ENCODE results near the gene OPCML.
A peak's percentile ranks its signal among the peaks of the same experiment; 100 is the strongest.

The OPCML gene

DNA sequence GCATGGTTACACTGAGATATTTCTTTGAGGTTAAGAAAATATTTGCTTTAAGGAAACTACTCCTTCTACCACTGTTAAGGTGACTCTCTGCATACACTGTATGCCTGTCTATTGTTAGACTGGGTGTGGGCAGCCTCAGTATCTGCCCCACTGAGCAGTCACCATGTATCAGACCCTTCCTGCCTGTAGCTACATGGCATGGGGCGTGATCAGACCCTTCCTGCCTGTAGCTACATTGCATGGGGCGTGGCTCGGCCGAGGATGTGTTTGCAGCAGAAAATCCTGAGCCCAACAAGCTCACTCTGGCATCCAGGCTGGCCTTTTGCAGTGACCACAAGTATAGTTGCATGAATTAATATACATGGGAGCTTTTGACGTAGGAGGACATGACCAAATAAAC is 669.4 kb downstream of the OPCML start:
- Histone ChIP-seq H4K91ac (ENCODE audit: low read depth, low read length, poor library complexity) (no peak overlapping the region), H3K14ac (ENCODE audit: low read length) (no peak overlapping the region), H2BK5ac (ENCODE audit: low read length) (no peak overlapping the region), H3K36me3 (replicated peaks in 1 of 2; ENCODE audit: control insufficient read depth in 2 of 2, insufficient read depth in 2 of 2, low read length in 2 of 2) (no peaks in the 10 kb centered on the region), H3K18ac (ENCODE audit: low read length) (no peak overlapping the region), H3K4ac (ENCODE audit: low read length) (no peak overlapping the region), H4K8ac (ENCODE audit: low read depth, low read length) (no peak overlapping the region), H2BK15ac (ENCODE audit: low read length) (no peak overlapping the region), H3K27ac (replicated peaks; ENCODE audit: low read length) (no peak overlapping the region), H3K27me3 (ENCODE audit: control insufficient read depth in 3 of 3, insufficient read depth in 3 of 3, low read depth in 1 of 3, low read length in 3 of 3) (no peaks in the 10 kb centered on the region), H3K79me1 (ENCODE audit: low read depth, low read length) (no peaks in the 10 kb centered on the region), H2AFZ (ENCODE audit: low read length) (no peak overlapping the region), H2AK5ac (ENCODE audit: low read depth, low read length) (no peak overlapping the region), H3K23ac (ENCODE audit: low read depth, low read length, poor library complexity) (no peak overlapping the region), H2BK120ac (ENCODE audit: low read depth, low read length) (no peak overlapping the region), H3K4me1 (ENCODE audit: control insufficient read depth in 2 of 2, insufficient read depth in 1 of 2, low read depth in 1 of 2, low read length in 2 of 2) (peaks cover 3 to 8% of the 10 kb centered on the region in 2 donors), H2BK12ac (ENCODE audit: low read length) (no peak overlapping the region), H3K4me2 (ENCODE audit: insufficient read depth, low read length, poor library complexity, severe bottlenecking) (no peak overlapping the region), H3K9me3 (replicated peaks in 1 of 2; ENCODE audit: control insufficient read depth in 2 of 2, insufficient read depth in 1 of 2, low read depth in 1 of 2, low read length in 2 of 2) (no peaks in the 10 kb centered on the region), H3K9ac (ENCODE audit: low read depth, low read length, poor library complexity) (no peak overlapping the region), H3K4me3 (ENCODE audit: low read length in 2 of 2) (no peak overlapping the region)
- DNase-seq (ENCODE audit: low spot score) = no peak
- WGBS, 2 donors (ENCODE audit: extremely low coverage in 2 of 2, insufficient read length in 2 of 2, insufficient replicate concordance in 1 of 2) = no CpG with 5 or more reads among the region's 5 CpGs

DNA sequence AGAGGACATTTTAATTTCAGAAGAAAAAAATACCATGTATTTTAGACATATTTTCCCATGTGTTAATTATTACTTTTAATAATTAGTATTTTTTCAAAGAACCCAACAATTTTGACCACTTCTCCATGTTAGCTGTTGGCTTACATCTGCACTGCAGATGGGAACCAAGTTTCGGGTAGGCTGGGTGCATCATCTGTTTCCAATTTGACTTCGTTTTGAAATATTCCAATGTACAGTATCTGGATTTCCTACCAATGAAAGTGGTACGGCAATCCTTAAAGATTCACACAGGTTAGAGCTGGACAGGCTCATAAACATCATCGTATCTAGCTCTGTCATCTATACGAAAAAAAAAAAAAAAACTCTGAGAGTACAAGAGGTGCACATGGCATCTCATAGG is 670.2 kb downstream of the OPCML start:
- DNase-seq (ENCODE audit: low spot score) = no peak
- H3K27me3 ChIP-seq (ENCODE audit: control insufficient read depth in 3 of 3, insufficient read depth in 3 of 3, low read depth in 1 of 3, low read length in 3 of 3) = no peaks in the 10 kb centered on the region
- peaks cover 3 to 7% of the 10 kb centered on the region in 2 donors for H3K4me1 ChIP-seq (ENCODE audit: control insufficient read depth in 2 of 2, insufficient read depth in 1 of 2, low read depth in 1 of 2, low read length in 2 of 2)
- H2BK120ac ChIP-seq (ENCODE audit: low read depth, low read length) = no peak overlapping the region
- no peak overlapping the region for H2AK5ac ChIP-seq (ENCODE audit: low read depth, low read length)
- H2BK12ac ChIP-seq (ENCODE audit: low read length) = no peak overlapping the region
- no peaks in the 10 kb centered on the region for H3K36me3 ChIP-seq (replicated peaks in 1 of 2; ENCODE audit: control insufficient read depth in 2 of 2, insufficient read depth in 2 of 2, low read length in 2 of 2)
- H3K4ac ChIP-seq (ENCODE audit: low read length) = no peak overlapping the region
- H3K4me2 ChIP-seq (ENCODE audit: insufficient read depth, low read length, poor library complexity, severe bottlenecking) = no peak overlapping the region
- no CpG with 5 or more reads among the region's 5 CpGs for WGBS, 2 donors (ENCODE audit: extremely low coverage in 2 of 2, insufficient read length in 2 of 2, insufficient replicate concordance in 1 of 2)
- H4K91ac ChIP-seq (ENCODE audit: low read depth, low read length, poor library complexity) = no peak overlapping the region
- no peak overlapping the region for H3K27ac ChIP-seq (replicated peaks; ENCODE audit: low read length)
- H3K14ac ChIP-seq (ENCODE audit: low read length) = no peak overlapping the region
- H2BK5ac ChIP-seq (ENCODE audit: low read length) = no peak overlapping the region
- H3K9ac ChIP-seq (ENCODE audit: low read depth, low read length, poor library complexity) = no peak overlapping the region
- no peak overlapping the region for H3K18ac ChIP-seq (ENCODE audit: low read length)
- H3K23ac ChIP-seq (ENCODE audit: low read depth, low read length, poor library complexity) = no peak overlapping the region
- H3K9me3 ChIP-seq (replicated peaks in 1 of 2; ENCODE audit: control insufficient read depth in 2 of 2, insufficient read depth in 1 of 2, low read depth in 1 of 2, low read length in 2 of 2) = no peaks in the 10 kb centered on the region
- no peak overlapping the region for H4K8ac ChIP-seq (ENCODE audit: low read depth, low read length)
- H3K4me3 ChIP-seq (ENCODE audit: low read length in 2 of 2) = no peak overlapping the region
- no peak overlapping the region for H2BK15ac ChIP-seq (ENCODE audit: low read length)
- H2AFZ ChIP-seq (ENCODE audit: low read length) = no peak overlapping the region
- no peaks in the 10 kb centered on the region for H3K79me1 ChIP-seq (ENCODE audit: low read depth, low read length)

DNA sequence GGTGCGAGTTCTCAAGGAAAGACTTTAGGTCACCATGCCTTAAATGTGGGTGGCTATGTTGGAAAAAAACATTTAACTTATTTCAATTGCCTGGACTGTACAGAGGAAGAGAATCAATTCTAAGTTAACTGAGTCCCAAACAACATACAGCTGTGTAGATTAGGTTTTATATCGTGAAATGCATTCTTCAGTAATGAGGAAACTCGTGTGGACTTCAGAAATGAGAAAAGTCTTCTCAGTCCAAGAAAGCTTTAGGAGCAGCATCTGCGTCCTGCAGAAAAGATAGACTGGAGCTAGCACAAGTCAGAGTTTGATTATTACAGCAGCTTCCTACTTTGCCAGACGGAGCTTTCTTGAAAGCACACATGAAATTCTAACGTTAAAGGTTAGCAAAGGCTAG is 673.0 kb downstream of the OPCML start:
- Histone ChIP-seq H4K91ac (ENCODE audit: low read depth, low read length, poor library complexity) (no peak overlapping the region), H3K4me2 (ENCODE audit: insufficient read depth, low read length, poor library complexity, severe bottlenecking) (no peak overlapping the region), H3K9me3 (replicated peaks in 1 of 2; ENCODE audit: control insufficient read depth in 2 of 2, insufficient read depth in 1 of 2, low read depth in 1 of 2, low read length in 2 of 2) (peaks cover 2 to 9% of the 10 kb centered on the region in 2 donors), H4K8ac (ENCODE audit: low read depth, low read length) (no peak overlapping the region), H2BK12ac (ENCODE audit: low read length) (no peak overlapping the region), H3K18ac (ENCODE audit: low read length) (no peak overlapping the region), H2BK15ac (ENCODE audit: low read length) (no peak overlapping the region), H3K36me3 (replicated peaks in 1 of 2; ENCODE audit: control insufficient read depth in 2 of 2, insufficient read depth in 2 of 2, low read length in 2 of 2) (no peaks in the 10 kb centered on the region), H3K4me1 (ENCODE audit: control insufficient read depth in 2 of 2, insufficient read depth in 1 of 2, low read depth in 1 of 2, low read length in 2 of 2) (peaks cover 3% of the 10 kb centered on the region in 2 donors), H2BK120ac (ENCODE audit: low read depth, low read length) (no peak overlapping the region), H3K4me3 (ENCODE audit: low read length in 2 of 2) (no peak overlapping the region), H3K4ac (ENCODE audit: low read length) (no peak overlapping the region), H3K9ac (ENCODE audit: low read depth, low read length, poor library complexity) (no peak overlapping the region), H2AK5ac (ENCODE audit: low read depth, low read length) (no peak overlapping the region), H3K27me3 (ENCODE audit: control insufficient read depth in 3 of 3, insufficient read depth in 3 of 3, low read depth in 1 of 3, low read length in 3 of 3) (no peaks in the 10 kb centered on the region), H3K23ac (ENCODE audit: low read depth, low read length, poor library complexity) (no peak overlapping the region), H2BK5ac (ENCODE audit: low read length) (no peak overlapping the region), H3K27ac (replicated peaks; ENCODE audit: low read length) (no peak overlapping the region), H3K79me1 (ENCODE audit: low read depth, low read length) (no peaks in the 10 kb centered on the region), H2AFZ (ENCODE audit: low read length) (peak overlapping the region; percentile 0), H3K14ac (ENCODE audit: low read length) (no peak overlapping the region)
- WGBS, 2 donors (ENCODE audit: extremely low coverage in 2 of 2, insufficient read length in 2 of 2, insufficient replicate concordance in 1 of 2) = no CpG with 5 or more reads among the region's 6 CpGs
- no peak for DNase-seq (ENCODE audit: low spot score)

DNA sequence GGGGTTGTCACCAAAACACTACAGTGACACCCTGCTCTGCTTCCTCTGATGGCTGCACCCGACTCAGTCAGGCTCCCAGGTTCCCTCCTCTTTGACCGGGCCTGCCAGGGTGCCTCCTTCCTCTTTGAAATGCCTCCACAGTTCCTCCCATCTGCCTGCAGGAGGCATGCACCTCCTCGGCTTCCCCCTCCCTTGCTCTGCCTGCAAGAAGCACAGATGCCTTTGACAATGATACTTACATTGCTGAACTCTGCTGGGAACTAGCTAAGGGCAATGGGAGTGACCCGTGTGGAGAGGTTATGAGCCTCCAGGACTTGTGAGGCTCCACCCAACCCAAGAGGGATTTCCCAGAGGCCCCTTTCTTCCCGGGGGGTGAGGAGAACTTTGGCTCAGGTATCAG is 674.1 kb downstream of the OPCML start:
- Histone ChIP-seq H3K14ac (ENCODE audit: low read length) (no peak overlapping the region), H2BK15ac (ENCODE audit: low read length) (no peak overlapping the region), H2AFZ (ENCODE audit: low read length) (peak overlapping the region; percentile 34), H2BK5ac (ENCODE audit: low read length) (no peak overlapping the region), H3K4me3 (ENCODE audit: low read length in 2 of 2) (no peak overlapping the region), H3K27ac (replicated peaks; ENCODE audit: low read length) (no peak overlapping the region), H3K4me2 (ENCODE audit: insufficient read depth, low read length, poor library complexity, severe bottlenecking) (no peak overlapping the region), H3K23ac (ENCODE audit: low read depth, low read length, poor library complexity) (no peak overlapping the region), H3K9me3 (replicated peaks in 1 of 2; ENCODE audit: control insufficient read depth in 2 of 2, insufficient read depth in 1 of 2, low read depth in 1 of 2, low read length in 2 of 2) (peaks cover 2 to 9% of the 10 kb centered on the region in 2 donors), H4K8ac (ENCODE audit: low read depth, low read length) (no peak overlapping the region), H2BK120ac (ENCODE audit: low read depth, low read length) (no peak overlapping the region), H3K4me1 (ENCODE audit: control insufficient read depth in 2 of 2, insufficient read depth in 1 of 2, low read depth in 1 of 2, low read length in 2 of 2) (peaks cover 3% of the 10 kb centered on the region in 2 donors), H2BK12ac (ENCODE audit: low read length) (no peak overlapping the region), H4K91ac (ENCODE audit: low read depth, low read length, poor library complexity) (no peak overlapping the region), H2AK5ac (ENCODE audit: low read depth, low read length) (peak overlapping the region; percentile 25), H3K4ac (ENCODE audit: low read length) (no peak overlapping the region), H3K18ac (ENCODE audit: low read length) (no peak overlapping the region), H3K79me1 (ENCODE audit: low read depth, low read length) (no peaks in the 10 kb centered on the region), H3K9ac (ENCODE audit: low read depth, low read length, poor library complexity) (no peak overlapping the region), H3K27me3 (ENCODE audit: control insufficient read depth in 3 of 3, insufficient read depth in 3 of 3, low read depth in 1 of 3, low read length in 3 of 3) (no peaks in the 10 kb centered on the region), H3K36me3 (replicated peaks in 1 of 2; ENCODE audit: control insufficient read depth in 2 of 2, insufficient read depth in 2 of 2, low read length in 2 of 2) (no peaks in the 10 kb centered on the region)
- WGBS, 2 donors (ENCODE audit: extremely low coverage in 2 of 2, insufficient read length in 2 of 2, insufficient replicate concordance in 1 of 2) = no CpG with 5 or more reads among the region's 5 CpGs
- DNase-seq (ENCODE audit: low spot score) = no peak
